A549 treated with DMSO at 1 μM for 4 hours (cell line): ENCODE data around the gene TP53I11. TPM values are rescaled to one million over a fixed set of nuclear protein-coding genes. Genes with fewer than 3 reads are reported as not detected.

ENCODE experiments used
- total RNA-seq: library from RNA; stranded (reverse); fragments of 200-300 nt; extraction: Qiagen RNA extraction; gene quantifications from 5 replicates; pipeline ENCODE4 v1.2.3, GENCODE V29; 2022; ENCODE audit warnings: low read depth

TP53I11 gene, protein sequence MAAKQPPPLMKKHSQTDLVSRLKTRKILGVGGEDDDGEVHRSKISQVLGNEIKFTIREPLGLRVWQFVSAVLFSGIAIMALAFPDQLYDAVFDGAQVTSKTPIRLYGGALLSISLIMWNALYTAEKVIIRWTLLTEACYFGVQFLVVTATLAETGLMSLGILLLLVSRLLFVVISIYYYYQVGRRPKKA
- total RNA-seq = 37.5 to 46.6 TPM (median 41.9 TPM) in 5 replicates

DNA sequence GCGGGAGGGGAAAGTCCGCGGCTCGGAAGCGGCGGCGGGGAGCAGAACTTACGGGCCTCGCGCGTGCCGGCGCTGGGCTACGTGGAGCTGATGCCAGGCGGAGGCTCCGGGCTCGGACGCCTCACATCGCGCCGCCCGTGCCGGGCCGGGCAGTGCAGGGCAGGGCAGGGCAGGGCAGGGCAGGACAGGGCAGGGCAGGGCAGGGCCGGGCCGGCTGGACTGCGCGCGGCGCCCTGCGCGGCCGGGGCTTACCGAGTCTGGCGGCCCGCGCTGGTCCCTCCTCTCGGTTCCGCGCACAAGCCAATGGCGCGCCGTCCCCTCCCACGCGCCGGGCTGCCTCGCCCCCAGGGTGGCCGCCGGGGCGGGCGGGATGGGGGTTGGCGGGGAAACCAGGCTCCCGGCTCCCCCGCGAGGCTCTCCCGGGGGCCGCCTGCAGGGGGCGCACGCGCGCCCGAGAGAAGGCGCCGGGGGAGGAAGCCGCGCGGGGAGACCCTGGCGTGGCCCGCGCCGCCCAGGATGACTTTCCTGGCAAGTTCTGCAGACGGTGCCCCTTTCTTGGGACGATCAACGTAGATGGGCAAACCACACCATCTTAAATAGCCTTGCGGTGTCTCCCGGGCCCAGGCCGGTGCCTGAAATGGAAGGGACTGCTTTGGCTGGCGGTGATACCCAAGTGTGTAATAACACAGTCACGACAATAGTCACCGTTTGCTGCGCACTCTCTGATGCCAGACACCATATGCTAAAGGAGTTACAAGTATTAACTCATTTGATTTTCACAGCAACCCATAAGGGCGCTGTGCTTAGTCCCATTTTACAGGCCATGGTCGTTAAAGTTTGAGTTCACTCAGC, at the start of gene TP53I11:
Gene TP53I11, minus strand, starts transcription at position 259 of the 852 bp plus-strand sequence. CDS start 12,548 bp downstream, outside the sequence.

Other genes with a start within 250 kb of the TP53I11 start
- gene TSPAN18, start 223.9 kb downstream of the TP53I11 start, total RNA-seq = 1.8 to 3.0 TPM (median 2.6 TPM) in 5 replicates
- gene PRDM11, start 195.8 kb upstream of the TP53I11 start, total RNA-seq = 6.0 to 9.4 TPM (median 8.1 TPM) in 5 replicates